Measurements from ENCODE around the gene ZFYVE28.

- TF ChIP-seq CTCF (IDR thresholded peaks at IDR 0.05; ENCODE audit: insufficient read depth, low read length, poor library complexity, severe bottlenecking): no peak
- no peak for TF ChIP-seq EZH2phosphoT487 (conservative IDR thresholded peaks at IDR 0.05; ENCODE audit: low read length)
Measured at GRCh38 chr4:2367626-2368025, 50.8 kb downstream of the ZFYVE28 start.

Measured in SU-DHL-6 (cell line).